GM12878 (cell line): ENCODE measurements around the gene MCTP2. TPM values are rescaled to one million over a fixed set of nuclear protein-coding genes. Genes with fewer than 3 reads are reported as not detected.
A peak's percentile ranks its signal among the peaks of the same experiment; 100 is the strongest.

ENCODE experiments used
- BMI1 ChIP-seq: fragments of 450-650 bp; IDR thresholded peaks from 2 replicates; pipeline ENCODE4 v1.6.1; 2016; ENCODE audit warnings: mild to moderate bottlenecking, moderate library complexity, borderline replicate concordance
- BRCA1 ChIP-seq: IDR thresholded peaks from 2 replicates; pipeline ENCODE4 v1.6.1; 2011; ENCODE audit warnings: low read depth, low read length, improper control_type of control experiment
- CEBPB ChIP-seq, 2 experiments: fragments of 150-350 bp in 1 of 2; IDR thresholded peaks; 2 replicates each; pipeline ENCODE4 v1.6.1; 2012 to 2014; ENCODE audit warnings: low read depth in 2 of 2, low read length in 2 of 2, borderline replicate concordance in 1 of 2, inconsistent platforms in 1 of 2
- CHD1 ChIP-seq: IDR thresholded peaks from 2 replicates; pipeline ENCODE4 v1.6.1; 2012; ENCODE audit warnings: low read depth, low read length, improper control_type of control experiment
- CHD4 ChIP-seq: fragments of 200-600 bp; sonication (generic); IDR thresholded peaks from 2 replicates; pipeline ENCODE4 v1.6.1; 2016; ENCODE audit warnings: mild to moderate bottlenecking
- CREB1 ChIP-seq: IDR thresholded peaks from 2 replicates; pipeline ENCODE4 v1.6.1; 2012; ENCODE audit warnings: low read depth, mild to moderate bottlenecking, inconsistent platforms
- EED ChIP-seq: sonication (generic); IDR thresholded peaks from 2 replicates; pipeline ENCODE4 v1.6.1; 2016; ENCODE audit warnings: antibody characterized with exemption, low read depth
- HDAC2 ChIP-seq: fragments of 200-600 bp; sonication (generic); IDR thresholded peaks from 2 replicates; pipeline ENCODE4 v1.6.1; 2017
- JUNB ChIP-seq: IDR thresholded peaks from 2 replicates; pipeline ENCODE4 v1.6.1; 2016; ENCODE audit warnings: antibody characterized with exemption, mild to moderate bottlenecking
- JUND ChIP-seq: IDR thresholded peaks from 2 replicates; pipeline ENCODE4 v1.6.1; 2012; ENCODE audit warnings: low read depth, mild to moderate bottlenecking, low read length, improper control_type of control experiment, moderate library complexity
- NKRF ChIP-seq: fragments of 450-650 bp; conservative IDR thresholded peaks from 2 replicates; pipeline ENCODE4 v1.6.1; 2017; ENCODE audit warnings: mild to moderate bottlenecking, moderate library complexity
- NR2C1 ChIP-seq: fragments of 450-650 bp; IDR thresholded peaks from 2 replicates; pipeline ENCODE4 v1.6.1; 2017; ENCODE audit warnings: antibody characterized with exemption, mild to moderate bottlenecking, moderate library complexity
- POLR2AphosphoS2 ChIP-seq: IDR thresholded peaks from 2 replicates; pipeline ENCODE4 v1.6.1; 2011; ENCODE audit warnings: low read depth, mild to moderate bottlenecking, low read length, improper control_type of control experiment, moderate library complexity
- RAD51 ChIP-seq: fragments of 450-650 bp; IDR thresholded peaks from 2 replicates; pipeline ENCODE4 v1.6.1; 2016; ENCODE audit warnings: moderate library complexity, mild to moderate bottlenecking, inconsistent platforms
- RCOR1 ChIP-seq: conservative IDR thresholded peaks from 2 replicates; pipeline ENCODE4 v1.6.1; 2012; ENCODE audit warnings: low read depth, low read length, improper control_type of control experiment
- RFX5 ChIP-seq: IDR thresholded peaks from 2 replicates; pipeline ENCODE4 v1.6.1; 2011; ENCODE audit warnings: low read depth, low read length, improper control_type of control experiment
- SMARCA5 ChIP-seq: fragments of 450-650 bp; IDR thresholded peaks from 2 replicates; pipeline ENCODE4 v1.6.1; 2017; ENCODE audit warnings: mild to moderate bottlenecking
- SPI1 ChIP-seq: IDR thresholded peaks from 2 replicates; pipeline ENCODE4 v1.6.1; 2011; ENCODE audit warnings: low read depth, mild to moderate bottlenecking, low read length, moderate library complexity, borderline replicate concordance; ENCODE audit not compliant: insufficient read depth
- STAT1 ChIP-seq: fragments of 450-650 bp; conservative IDR thresholded peaks from 2 replicates; pipeline ENCODE4 v1.6.1; 2014; ENCODE audit warnings: antibody characterized with exemption, mild to moderate bottlenecking
- SUPT20H ChIP-seq: IDR thresholded peaks from 2 replicates; pipeline ENCODE4 v1.6.1; 2011; ENCODE audit warnings: low read depth, mild to moderate bottlenecking, low read length, moderate library complexity, borderline replicate concordance; ENCODE audit not compliant: control insufficient read depth
- TAF1 ChIP-seq: IDR thresholded peaks from 2 replicates; pipeline ENCODE4 v1.6.1; 2011; ENCODE audit warnings: mild to moderate bottlenecking, low read depth, low read length, borderline replicate concordance
- TBL1XR1 ChIP-seq: IDR thresholded peaks from 2 replicates; pipeline ENCODE4 v1.6.1; 2012; ENCODE audit warnings: low read depth, low read length, improper control_type of control experiment
- TCF12 ChIP-seq: IDR thresholded peaks from 2 replicates; pipeline ENCODE4 v1.6.1; 2011; ENCODE audit warnings: low read depth, mild to moderate bottlenecking, low read length
- ZBTB11 ChIP-seq: fragments of 450-650 bp; formaldehyde crosslinking; IDR thresholded peaks from 2 replicates; pipeline ENCODE4 v1.5.0; 2022; ENCODE audit warnings: mild to moderate bottlenecking, missing genetic modification characterization
- polyA plus RNA-seq, 11 experiments: library from polyadenylated mRNA; depleted of rRNA in 4 of 11; unstranded in 6 of 11; stranded (reverse) in 5 of 11; fragments of >200 nt; fragmentation: Nextera tagmentation in 4 of 11; fragmentation: Illumina TruSeq in 1 of 11; extraction: Ambion mirVana in 4 of 11; extraction: Trizol in 1 of 11; gene quantifications; 1 replicate in 1 of 11; 2 replicates in 10 of 11; pipeline versions ENCODE4 v1.2.1 to v1.2.3, GENCODE V29; 2011 to 2016; ENCODE audit warnings: inconsistent platforms in 2 of 11, missing spikeins in 2 of 11, low read depth in 1 of 11
- total RNA-seq, 4 experiments: library from RNA; depleted of rRNA in 3 of 4; stranded (reverse); fragments of >200 nt in 3 of 4; fragmentation: Illumina TruSeq in 1 of 4; extraction: Trizol in 1 of 4; gene quantifications; 2 replicates each; pipeline versions ENCODE4 v1.2.1 to v1.2.3, GENCODE V29; 2013 to 2021
- TF ChIP-seq, protein P1 (sequence below): fragments of 450-650 bp; IDR thresholded peaks from 2 replicates; pipeline ENCODE4 v1.6.1; 2016; ENCODE audit warnings: mild to moderate bottlenecking
- TF ChIP-seq, protein P2 (sequence below): fragments of 450-650 bp; IDR thresholded peaks from 2 replicates; pipeline ENCODE4 v1.6.1; 2014; ENCODE audit warnings: mild to moderate bottlenecking

MCTP2 gene
- total and polyA plus RNA-seq, 10 of the 15 experiments (the other 5 are each of a cell fraction or from before 2014, with no cell fraction given), result 0.24 to 48.5 (median 0.88) TPM

GRCh38 chr15:94287794-94288246, 56.5 kb downstream of the MCTP2 start (continued):
- TF ChIP-seq, protein P1, sequence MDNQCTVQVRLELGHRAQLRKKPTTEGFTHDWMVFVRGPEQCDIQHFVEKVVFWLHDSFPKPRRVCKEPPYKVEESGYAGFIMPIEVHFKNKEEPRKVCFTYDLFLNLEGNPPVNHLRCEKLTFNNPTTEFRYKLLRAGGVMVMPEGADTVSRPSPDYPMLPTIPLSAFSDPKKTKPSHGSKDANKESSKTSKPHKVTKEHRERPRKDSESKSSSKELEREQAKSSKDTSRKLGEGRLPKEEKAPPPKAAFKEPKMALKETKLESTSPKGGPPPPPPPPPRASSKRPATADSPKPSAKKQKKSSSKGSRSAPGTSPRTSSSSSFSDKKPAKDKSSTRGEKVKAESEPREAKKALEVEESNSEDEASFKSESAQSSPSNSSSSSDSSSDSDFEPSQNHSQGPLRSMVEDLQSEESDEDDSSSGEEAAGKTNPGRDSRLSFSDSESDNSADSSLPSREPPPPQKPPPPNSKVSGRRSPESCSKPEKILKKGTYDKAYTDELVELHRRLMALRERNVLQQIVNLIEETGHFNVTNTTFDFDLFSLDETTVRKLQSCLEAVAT, result peak; percentile 74
- TF ChIP-seq BRCA1 (no peak), SUPT20H (no peak), HDAC2 (no peak), ZBTB11 (no peak), JUND (no peak), POLR2AphosphoS2 (no peak), JUNB (no peak), NR2C1 (no peak), RFX5 (no peak), TCF12 (peak; percentile 83; the same call in 1 of the 2 replicates), CEBPB (IDR thresholded peaks at IDR 0.05; ENCODE audit: borderline replicate concordance in 1 of 2, low read depth in 2 of 2, low read length in 2 of 2) (no peak), NKRF (no peak), TAF1 (no peak), TBL1XR1 (no peak), CHD4 (no peak), STAT1 (no peak), RAD51 (peak; percentile 40), EED (peak; percentile 78; the same call in 1 of the 2 replicates), CREB1 (no peak), CHD1 (peak; percentile 63; the same call in 1 of the 2 replicates), SPI1 (peak; percentile 95), RCOR1 (no peak), SMARCA5 (no peak), BMI1 (peak; percentile 53; the same call in 1 of the 2 replicates)
- TF ChIP-seq, protein P2, sequence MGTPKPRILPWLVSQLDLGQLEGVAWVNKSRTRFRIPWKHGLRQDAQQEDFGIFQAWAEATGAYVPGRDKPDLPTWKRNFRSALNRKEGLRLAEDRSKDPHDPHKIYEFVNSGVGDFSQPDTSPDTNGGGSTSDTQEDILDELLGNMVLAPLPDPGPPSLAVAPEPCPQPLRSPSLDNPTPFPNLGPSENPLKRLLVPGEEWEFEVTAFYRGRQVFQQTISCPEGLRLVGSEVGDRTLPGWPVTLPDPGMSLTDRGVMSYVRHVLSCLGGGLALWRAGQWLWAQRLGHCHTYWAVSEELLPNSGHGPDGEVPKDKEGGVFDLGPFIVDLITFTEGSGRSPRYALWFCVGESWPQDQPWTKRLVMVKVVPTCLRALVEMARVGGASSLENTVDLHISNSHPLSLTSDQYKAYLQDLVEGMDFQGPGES, result no peak
